ENCODE data around the gene PGD.
"Not testable (repeated sequence)": the region's sequence is repeated elsewhere in the genome, so short reads cannot be mapped to it uniquely, and the experiment has no call there.

Gene PGD

GRCh38 chr1:10401281-10401680, 2.4 kb downstream of the PGD start:
- no peak for TF ChIP-seq MAX (IDR thresholded peaks at IDR 0.05; ENCODE audit: low read depth, low read length)
- no peak for TF ChIP-seq CTCF (IDR thresholded peaks at IDR 0.05; ENCODE audit: low read depth, low read length)
- no peak for TF ChIP-seq POLR2A (IDR thresholded peaks at IDR 0.05; ENCODE audit: extremely low read depth, insufficient read length)
- TF ChIP-seq MYC (IDR thresholded peaks at IDR 0.05; ENCODE audit: low read depth, low read length) = no peak
- DNase-seq (ENCODE audit: low read depth) = no peak
- peak overlapping the region; percentile 84 for H3K4me3 ChIP-seq (ENCODE audit: low read depth, low read length)

- TF ChIP-seq MYC (IDR thresholded peaks at IDR 0.05; ENCODE audit: low read depth, low read length) (no peak), CTCF (IDR thresholded peaks at IDR 0.05; ENCODE audit: low read depth, low read length) (no peak), MAX (IDR thresholded peaks at IDR 0.05; ENCODE audit: low read depth, low read length) (no peak), POLR2A (IDR thresholded peaks at IDR 0.05; ENCODE audit: extremely low read depth, insufficient read length) (no peak)
- no peak overlapping the region for H3K4me3 ChIP-seq (ENCODE audit: low read depth, low read length)
- no peak for DNase-seq (ENCODE audit: low read depth)
These were observed 3.9 kb downstream of the PGD start for GRCh38 chr1:10402729-10403274.

GRCh38 chr1:10407201-10407600, 8.3 kb downstream of the PGD start:
- TF ChIP-seq POLR2A (IDR thresholded peaks at IDR 0.05; ENCODE audit: extremely low read depth, insufficient read length) (no peak), MYC (IDR thresholded peaks at IDR 0.05; ENCODE audit: low read depth, low read length) (no peak), CTCF (IDR thresholded peaks at IDR 0.05; ENCODE audit: low read depth, low read length) (no peak), MAX (IDR thresholded peaks at IDR 0.05; ENCODE audit: low read depth, low read length) (no peak)
- DNase-seq (ENCODE audit: low read depth) = no peak
- H3K4me3 ChIP-seq (ENCODE audit: low read depth, low read length) = no peak overlapping the region

GRCh38 chr1:10415211-10415930, 16.5 kb downstream of the PGD start:
- peak; percentile 28; the same call in 1 of the 2 replicates for TF ChIP-seq MYC (IDR thresholded peaks at IDR 0.05; ENCODE audit: low read depth, low read length)
- no peak for TF ChIP-seq MAX (IDR thresholded peaks at IDR 0.05; ENCODE audit: low read depth, low read length)
- H3K4me3 ChIP-seq (ENCODE audit: low read depth, low read length) = peak overlapping the region; percentile 27

GRCh38 chr1:10415967-10416366, 17.1 kb downstream of the PGD start:
- H3K4me3 ChIP-seq (ENCODE audit: low read depth, low read length); DNase-seq (ENCODE audit: low read depth): not testable (repeated sequence)

More at GRCh38 chr1:10415211-10415930, 16.5 kb downstream of the PGD start:
- DNase-seq (ENCODE audit: low read depth) = peak; percentile 95

- H3K4me3 ChIP-seq (ENCODE audit: low read depth, low read length); DNase-seq (ENCODE audit: low read depth): not testable (repeated sequence)
These were observed 19.9 kb downstream of the PGD start for GRCh38 chr1:10418741-10419140.

GRCh38 chr1:10419351-10419750, 20.5 kb downstream of the PGD start:
- no peak for TF ChIP-seq POLR2A (IDR thresholded peaks at IDR 0.05; ENCODE audit: extremely low read depth, insufficient read length)
- no peak for TF ChIP-seq MYC (IDR thresholded peaks at IDR 0.05; ENCODE audit: low read depth, low read length)
- TF ChIP-seq MAX (IDR thresholded peaks at IDR 0.05; ENCODE audit: low read depth, low read length) = no peak
- TF ChIP-seq CTCF (IDR thresholded peaks at IDR 0.05; ENCODE audit: low read depth, low read length) = no peak
- no peak overlapping the region for H3K4me3 ChIP-seq (ENCODE audit: low read depth, low read length)
- no peak for DNase-seq (ENCODE audit: low read depth)
